H1 (cell line): ENCODE results near the gene AK6. TPM values are rescaled to one million over a fixed set of nuclear protein-coding genes. Genes with fewer than 3 reads are reported as not detected.

Experiments used
- CBX5 ChIP-seq: fragments of 300-800, 300-1000 bp; sonication (generic); IDR thresholded peaks from 2 replicates; pipeline ENCODE4 v1.7.1; 2016; ENCODE audit warnings: antibody characterized with exemption, low read length, low read depth
- CEBPB ChIP-seq: IDR thresholded peaks from 2 replicates; pipeline ENCODE4 v1.6.1; 2012; ENCODE audit warnings: low read depth, low read length
- CHD1 ChIP-seq: IDR thresholded peaks from 2 replicates; pipeline ENCODE4 v1.6.1; 2012; ENCODE audit warnings: low read depth, low read length, improper control_type of control experiment
- CHD7 ChIP-seq: fragments of 300-600 bp; sonication (generic); IDR thresholded peaks from 2 replicates; pipeline ENCODE4 v1.7.1; 2012; ENCODE audit warnings: low read length, moderate library complexity, mild to moderate bottlenecking, inconsistent platforms; ENCODE audit not compliant: insufficient replicate concordance
- HDAC2 ChIP-seq, 2 experiments: fragments of 300-600 bp in 1 of 2; sonication (generic) in 1 of 2; IDR thresholded peaks; 2 replicates each; pipeline ENCODE4 v1.6.1; 2011 to 2012; ENCODE audit warnings: low read depth in 2 of 2, low read length in 2 of 2, mild to moderate bottlenecking in 2 of 2, moderate library complexity in 2 of 2, borderline replicate concordance in 1 of 2, inconsistent platforms in 1 of 2
- NANOG ChIP-seq: IDR thresholded peaks from 2 replicates; pipeline ENCODE4 v1.6.1; 2011; ENCODE audit warnings: low read length, low read depth, mild to moderate bottlenecking, inconsistent platforms; ENCODE audit not compliant: insufficient read depth, poor library complexity, severe bottlenecking
- NRF1 ChIP-seq: IDR thresholded peaks from 2 replicates; pipeline ENCODE4 v1.6.1; 2011; ENCODE audit warnings: mild to moderate bottlenecking, low read depth, low read length, improper control_type of control experiment
- POLR2A ChIP-seq, 2 experiments: IDR thresholded peaks; 1 replicate in 1 of 2; 2 replicates in 1 of 2; pipeline ENCODE4 v1.6.1; 2011; ENCODE audit warnings: low read depth in 2 of 2, low read length in 2 of 2, mild to moderate bottlenecking in 2 of 2; ENCODE audit errors: control extremely low read depth in 1 of 2
- polyA plus RNA-seq, 7 experiments: library from polyadenylated mRNA; depleted of rRNA in 3 of 7; stranded (reverse) in 5 of 7; unstranded in 2 of 7; fragments of >200 nt in 5 of 7; fragments of 200-250 nt in 2 of 7; gene quantifications; 1 replicate in 5 of 7; 2 replicates in 1 of 7; 4 replicates in 1 of 7; pipeline versions ENCODE4 v1.2.1 to v1.2.3, GENCODE V29; 2011 to 2013; ENCODE audit warnings: missing spikeins in 2 of 7, mixed read lengths in 2 of 7
- total RNA-seq: library from RNA; stranded (reverse); fragmentation: NEBNext Ultra II Directional; extraction: Animal tissue kit (Norgen Biotek cat#: 25700); gene quantifications from 2 replicates; pipeline ENCODE4 v1.2.1, GENCODE V29; 2021
- TF ChIP-seq, protein P1 (sequence below): IDR thresholded peaks from 2 replicates; pipeline ENCODE4 v1.6.1; 2011; ENCODE audit warnings: low read depth, mild to moderate bottlenecking, low read length; ENCODE audit not compliant: insufficient read depth

The AK6 gene
- total and polyA plus RNA-seq, 2 of the 8 experiments (the other 6 are each of a cell fraction or from before 2014, with no cell fraction given) = 22.5 to 51.2 TPM

- no peak for TF ChIP-seq CHD7
- TF ChIP-seq CEBPB = no peak
- no peak for TF ChIP-seq CBX5
- no peak for TF ChIP-seq HDAC2 (IDR thresholded peaks at IDR 0.05; ENCODE audit: borderline replicate concordance in 1 of 2, low read depth in 2 of 2, low read length in 2 of 2)
- TF ChIP-seq NRF1 = no peak
- TF ChIP-seq CHD1 = no peak
- TF ChIP-seq, protein P1, sequence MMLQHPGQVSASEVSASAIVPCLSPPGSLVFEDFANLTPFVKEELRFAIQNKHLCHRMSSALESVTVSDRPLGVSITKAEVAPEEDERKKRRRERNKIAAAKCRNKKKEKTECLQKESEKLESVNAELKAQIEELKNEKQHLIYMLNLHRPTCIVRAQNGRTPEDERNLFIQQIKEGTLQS = no peak
- no peak for TF ChIP-seq NANOG
- TF ChIP-seq POLR2A (IDR thresholded peaks at IDR 0.05; ENCODE audit: control extremely low read depth in 1 of 2, low read depth in 2 of 2, low read length in 2 of 2) = no peak
Measured at GRCh38 chr5:69341520-69342161, 27.7 kb downstream of the AK6 start (continued).
